Liver (tissue), 9 donors: ENCODE measurements around the gene RSRP1. TPM values are rescaled to one million over a fixed set of nuclear protein-coding genes. Genes with fewer than 3 reads are reported as not detected.

Experiments used
- DNase-seq: peaks from one replicate; pipeline ENCODE4 v3.0.0-alpha.2; 2017; ENCODE audit warnings: low spot score
- H3K27ac ChIP-seq, 2 donors: one replicate each; pipeline ENCODE4 v1.7.0; 2013; ENCODE audit warnings: inconsistent platforms in 2 of 2, low read length in 2 of 2, control low read depth in 1 of 2, low read depth in 1 of 2, mild to moderate bottlenecking in 1 of 2
- H3K27me3 ChIP-seq, 4 donors: one replicate each; pipeline versions ENCODE4 v1.6.1 to v1.7.0; 2013; ENCODE audit warnings: low read length in 3 of 4, inconsistent platforms in 1 of 4, mild to moderate bottlenecking in 1 of 4, moderate library complexity in 1 of 4; ENCODE audit not compliant: control insufficient read depth in 4 of 4, insufficient read depth in 4 of 4
- H3K36me3 ChIP-seq, 4 donors: one replicate each; pipeline versions ENCODE4 v1.6.1 to v1.7.0; 2013; ENCODE audit warnings: low read length in 3 of 4, mild to moderate bottlenecking in 3 of 4, low read depth in 1 of 4, moderate library complexity in 1 of 4; ENCODE audit not compliant: control insufficient read depth in 4 of 4, insufficient read depth in 3 of 4
- H3K4me1 ChIP-seq, 4 donors: one replicate each; pipeline versions ENCODE4 v1.6.1 to v1.7.0; 2013; ENCODE audit warnings: low read length in 3 of 4, mild to moderate bottlenecking in 3 of 4, moderate library complexity in 1 of 4; ENCODE audit not compliant: control insufficient read depth in 4 of 4, insufficient read depth in 4 of 4
- H3K4me3 ChIP-seq, 3 donors: one replicate each; pipeline versions ENCODE4 v1.6.1 to v1.7.0; 2013; ENCODE audit warnings: low read length in 3 of 3, control low read depth in 1 of 3, low read depth in 1 of 3, mild to moderate bottlenecking in 1 of 3
- H3K9ac ChIP-seq, 2 donors: one replicate each; pipeline ENCODE4 v1.7.0; 2013; ENCODE audit warnings: low read length in 2 of 2, mild to moderate bottlenecking in 2 of 2, moderate library complexity in 2 of 2, control low read depth in 1 of 2, low read depth in 1 of 2
- H3K9me3 ChIP-seq, 4 donors: one replicate each; pipeline versions ENCODE4 v1.6.1 to v1.7.0; 2013; ENCODE audit warnings: low read length in 3 of 4; ENCODE audit not compliant: control insufficient read depth in 4 of 4
- ATF3 ChIP-seq: IDR thresholded peaks from 2 replicates; pipeline ENCODE4 v1.6.1; 2016; ENCODE audit warnings: antibody characterized with exemption
- CTCF ChIP-seq: fragments of 150-350 bp; IDR thresholded peaks from 2 replicates; pipeline ENCODE4 v1.5.1; 2017; ENCODE audit warnings: improper control_type of control experiment, low read depth, low read length; ENCODE audit not compliant: missing input control
- EGR1 ChIP-seq, 2 donors: IDR thresholded peaks; 2 replicates each; pipeline ENCODE4 v1.6.1; 2016 to 2018; ENCODE audit warnings: antibody characterized with exemption in 2 of 2, low read depth in 2 of 2
- FOXA1 ChIP-seq: IDR thresholded peaks from 2 replicates; pipeline ENCODE4 v1.6.1; 2016; ENCODE audit warnings: antibody characterized with exemption
- FOXA2 ChIP-seq: IDR thresholded peaks from 2 replicates; pipeline ENCODE4 v1.6.1; 2016; ENCODE audit warnings: antibody characterized with exemption
- GABPA ChIP-seq, 2 donors: IDR thresholded peaks in 1 of 2; conservative IDR thresholded peaks in 1 of 2; 2 replicates each; pipeline ENCODE4 v1.6.1; 2016; ENCODE audit warnings: antibody characterized with exemption in 2 of 2, mild to moderate bottlenecking in 1 of 2, moderate library complexity in 1 of 2
- HNF4A ChIP-seq, 2 donors: conservative IDR thresholded peaks; 2 replicates each; pipeline ENCODE4 v1.6.1; 2016; ENCODE audit warnings: antibody characterized with exemption in 2 of 2, mild to moderate bottlenecking in 2 of 2
- HNF4G ChIP-seq: IDR thresholded peaks from 2 replicates; pipeline ENCODE4 v1.6.1; 2016; ENCODE audit warnings: antibody characterized with exemption
- JUND ChIP-seq, 2 donors: IDR thresholded peaks; 2 replicates each; pipeline ENCODE4 v1.6.1; 2016; ENCODE audit warnings: antibody characterized with exemption in 2 of 2
- MAX ChIP-seq: IDR thresholded peaks from 2 replicates; pipeline ENCODE4 v1.6.1; 2016; ENCODE audit warnings: antibody characterized with exemption
- NR2F2 ChIP-seq: IDR thresholded peaks from 2 replicates; pipeline ENCODE4 v1.6.1; 2016; ENCODE audit warnings: antibody characterized with exemption
- RAD21 ChIP-seq, 2 donors: IDR thresholded peaks; 2 replicates each; pipeline ENCODE4 v1.6.1; 2016; ENCODE audit warnings: antibody characterized with exemption in 2 of 2, mild to moderate bottlenecking in 2 of 2
- REST ChIP-seq: IDR thresholded peaks from 2 replicates; pipeline ENCODE4 v1.6.1; 2016; ENCODE audit warnings: antibody characterized with exemption, mild to moderate bottlenecking
- RXRA ChIP-seq, 2 donors: IDR thresholded peaks; 2 replicates each; pipeline ENCODE4 v1.6.1; 2017 to 2018; ENCODE audit warnings: antibody characterized with exemption in 2 of 2, mild to moderate bottlenecking in 1 of 2
- SP1 ChIP-seq: IDR thresholded peaks from 2 replicates; pipeline ENCODE4 v1.6.1; 2018; ENCODE audit warnings: antibody characterized with exemption, mild to moderate bottlenecking
- TAF1 ChIP-seq: conservative IDR thresholded peaks from 2 replicates; pipeline ENCODE4 v1.6.1; 2016; ENCODE audit warnings: antibody characterized with exemption, mild to moderate bottlenecking
- YY1 ChIP-seq: IDR thresholded peaks from 2 replicates; pipeline ENCODE4 v1.6.1; 2016; ENCODE audit warnings: antibody characterized with exemption, mild to moderate bottlenecking
- ZBTB33 ChIP-seq: IDR thresholded peaks from 2 replicates; pipeline ENCODE4 v1.6.1; 2016; ENCODE audit warnings: antibody characterized with exemption
- WGBS: extraction: QIAGEN DNeasy Blood & Tissue Kit; methylation state at CpG from one replicate; pipeline ENCODE4 v1.1.7; 2013; 5-methylcytosine and 5-hydroxymethylcytosine counted together
- polyA plus RNA-seq, 2 donors: library from polyadenylated mRNA; stranded (reverse) in 1 of 2; unstranded in 1 of 2; fragments of 200-250 nt in 1 of 2; fragments of >200 nt in 1 of 2; fragmentation: Nextera tagmentation in 1 of 2; extraction: Ambion mirVana in 1 of 2; gene quantifications; one replicate each; pipeline versions ENCODE4 v1.2.1 to v1.2.3, GENCODE V29; 2013 to 2015
- total RNA-seq, 2 donors: library from RNA; depleted of rRNA; stranded (reverse); fragments of >200 nt; gene quantifications; one replicate each; pipeline ENCODE4 v1.2.3, GENCODE V29; 2014
- donor health status: healthy.
- donor health status: healthy.
- donor health status: healthy.
- donor health status: healthy.
- donor health status: healthy.

RSRP1 gene
- total and polyA plus RNA-seq, 4 donors: 19.9 to 101 (median 74.0) TPM

GRCh38 chr1:25247829-25248754 is 838 bp upstream of the RSRP1 start:
- H3K4me3 ChIP-seq: peak overlapping the region; percentile 59 to 100 (median 66)
- H3K27ac ChIP-seq: peak overlapping the region; percentile 96 to 98
- DNase-seq: no peak
- 26% methylated on average over 30 of the region's 30 CpGs for WGBS
- peaks cover 7 to 21% (median 20%) of the 10 kb centered on the region in 4 donors for H3K36me3 ChIP-seq
- H3K27me3 ChIP-seq: no peaks in the 10 kb centered on the region
- peak overlapping the region in 1 of 2 donors; percentile 36 for H3K9ac ChIP-seq
- H3K4me1 ChIP-seq: peaks cover 1 to 28% (median 16%) of the 10 kb centered on the region in 4 donors
- H3K9me3 ChIP-seq: no peaks in the 10 kb centered on the region
- TF ChIP-seq REST (no peak), YY1 (peak; percentile 52), RAD21 (IDR thresholded peaks at IDR 0.05) (peak in 1 of 2 donors; percentile 39)

GRCh38 chr1:25246600-25247023 is 642 bp downstream of the RSRP1 start:
- no peak for TF ChIP-seq REST
- no peak for TF ChIP-seq HNF4G
- TF ChIP-seq YY1: no peak
- no peak for TF ChIP-seq ATF3
- TF ChIP-seq TAF1: no peak
- TF ChIP-seq FOXA1: no peak
- TF ChIP-seq FOXA2: no peak
- TF ChIP-seq ZBTB33: no peak
- TF ChIP-seq GABPA (IDR thresholded peaks at IDR 0.05 in 1 of 2, conservative IDR thresholded peaks at IDR 0.05 in 1 of 2): no peak
- no peak for TF ChIP-seq MAX
- TF ChIP-seq EGR1 (IDR thresholded peaks at IDR 0.05; ENCODE audit: low read depth in 2 of 2): no peak
- no peak for TF ChIP-seq JUND (IDR thresholded peaks at IDR 0.05)
- TF ChIP-seq SP1: no peak
- TF ChIP-seq CTCF: no peak
- no peak for TF ChIP-seq RXRA (IDR thresholded peaks at IDR 0.05)
- no peak for TF ChIP-seq RAD21 (IDR thresholded peaks at IDR 0.05)
- no peak for TF ChIP-seq HNF4A (conservative IDR thresholded peaks at IDR 0.05)
- TF ChIP-seq NR2F2: no peak
- Histone ChIP-seq H3K27ac (peak overlapping the region; percentile 96 to 98), H3K36me3 (peaks cover 13 to 33% (median 31%) of the 10 kb centered on the region in 4 donors), H3K9me3 (no peaks in the 10 kb centered on the region), H3K9ac (peak overlapping the region; percentile 67 to 82), H3K27me3 (no peaks in the 10 kb centered on the region), H3K4me1 (peaks cover 1 to 28% (median 16%) of the 10 kb centered on the region in 4 donors), H3K4me3 (peak overlapping the region; percentile 66 to 100 (median 99))
- DNase-seq: no peak
- under 1% methylated on average over 53 of the region's 53 CpGs for WGBS
